ES-I3 (cell line): Measurements from ENCODE around the gene SLC8A1.

Experiments used
- H3K36me3 ChIP-seq: 2 replicates; pipeline ENCODE4 v1.6.1; 2013; ENCODE audit warnings: mild to moderate bottlenecking, low read length, control low read depth, moderate library complexity; ENCODE audit not compliant: insufficient read depth
- H3K4me1 ChIP-seq: 2 replicates; pipeline ENCODE4 v1.6.1; 2013; ENCODE audit warnings: mild to moderate bottlenecking, control low read depth, low read length; ENCODE audit not compliant: insufficient read depth
- H3K9ac ChIP-seq: 2 replicates; pipeline ENCODE4 v1.6.1; 2013; ENCODE audit warnings: low read depth, mild to moderate bottlenecking, low read length, moderate library complexity
- H3K9me3 ChIP-seq: 2 replicates; pipeline ENCODE4 v1.6.1; 2013; ENCODE audit warnings: mild to moderate bottlenecking, low read length, moderate library complexity; ENCODE audit not compliant: control insufficient read depth, insufficient read depth

The SLC8A1 gene

GRCh38 chr2:40474306-40474705 lies 22.4 kb upstream of the SLC8A1 start:
- H3K9ac ChIP-seq: no peak overlapping the region

GRCh38 chr2:40471866-40472265 lies 20.0 kb upstream of the SLC8A1 start:
- no peaks in the 10 kb centered on the region for H3K36me3 ChIP-seq
- no peaks in the 10 kb centered on the region for H3K4me1 ChIP-seq
- no peak overlapping the region for H3K9ac ChIP-seq
- no peaks in the 10 kb centered on the region for H3K9me3 ChIP-seq

More at GRCh38 chr2:40474306-40474705, 22.4 kb upstream of the SLC8A1 start:
- no peaks in the 10 kb centered on the region for H3K36me3 ChIP-seq
- no peaks in the 10 kb centered on the region for H3K4me1 ChIP-seq
- no peaks in the 10 kb centered on the region for H3K9me3 ChIP-seq

GRCh38 chr2:40470822-40471813 lies 19.2 kb upstream of the SLC8A1 start:
- Histone ChIP-seq H3K36me3 (no peaks in the 10 kb centered on the region), H3K4me1 (no peaks in the 10 kb centered on the region), H3K9me3 (no peaks in the 10 kb centered on the region), H3K9ac (no peak overlapping the region)

- H3K9me3 ChIP-seq: no peaks in the 10 kb centered on the region
- no peak overlapping the region for H3K9ac ChIP-seq
- H3K36me3 ChIP-seq: no peaks in the 10 kb centered on the region
- no peaks in the 10 kb centered on the region for H3K4me1 ChIP-seq
These were observed 15.2 kb upstream of the SLC8A1 start for GRCh38 chr2:40466935-40467572.

GRCh38 chr2:40466332-40466906 lies 14.5 kb upstream of the SLC8A1 start:
- no peaks in the 10 kb centered on the region for H3K9me3 ChIP-seq
- no peak overlapping the region for H3K9ac ChIP-seq
- no peaks in the 10 kb centered on the region for H3K36me3 ChIP-seq
- no peaks in the 10 kb centered on the region for H3K4me1 ChIP-seq

GRCh38 chr2:40463112-40463511 lies 11.2 kb upstream of the SLC8A1 start:
- Histone ChIP-seq H3K9ac (no peak overlapping the region), H3K9me3 (no peaks in the 10 kb centered on the region), H3K4me1 (no peaks in the 10 kb centered on the region), H3K36me3 (no peaks in the 10 kb centered on the region)

GRCh38 chr2:40458271-40458794 lies 6.4 kb upstream of the SLC8A1 start:
- Histone ChIP-seq H3K4me1 (no peaks in the 10 kb centered on the region), H3K36me3 (no peaks in the 10 kb centered on the region), H3K9me3 (no peaks in the 10 kb centered on the region), H3K9ac (no peak overlapping the region)

GRCh38 chr2:40457837-40458236 lies 5.9 kb upstream of the SLC8A1 start:
- Histone ChIP-seq H3K4me1 (no peaks in the 10 kb centered on the region), H3K9ac (no peak overlapping the region), H3K9me3 (no peaks in the 10 kb centered on the region), H3K36me3 (no peaks in the 10 kb centered on the region)

GRCh38 chr2:40457366-40457765 lies 5.5 kb upstream of the SLC8A1 start:
- Histone ChIP-seq H3K36me3 (no peaks in the 10 kb centered on the region), H3K9ac (no peak overlapping the region), H3K4me1 (no peaks in the 10 kb centered on the region), H3K9me3 (no peaks in the 10 kb centered on the region)

- H3K9ac ChIP-seq: no peak overlapping the region
- no peaks in the 10 kb centered on the region for H3K9me3 ChIP-seq
- H3K36me3 ChIP-seq: no peaks in the 10 kb centered on the region
- H3K4me1 ChIP-seq: no peaks in the 10 kb centered on the region
These were observed 5.0 kb upstream of the SLC8A1 start for GRCh38 chr2:40456926-40457325.

- Histone ChIP-seq H3K9me3 (no peaks in the 10 kb centered on the region), H3K4me1 (0 out of 2 replicates have a peak, but pooled peaks cover under 1% of the 10 kb centered on the region), H3K9ac (no peak overlapping the region), H3K36me3 (no peaks in the 10 kb centered on the region)
These were observed 3.8 kb upstream of the SLC8A1 start for GRCh38 chr2:40455661-40456060.

GRCh38 chr2:40454321-40454720 lies 2.4 kb upstream of the SLC8A1 start:
- no peak overlapping the region for H3K9ac ChIP-seq

GRCh38 chr2:40452786-40453185 lies 896 bp upstream of the SLC8A1 start:
- Histone ChIP-seq H3K4me1 (0 out of 2 replicates have a peak, but pooled peaks cover 4% of the 10 kb centered on the region), H3K9ac (peak overlapping the region; percentile 76; the same call in 1 of the 2 replicates), H3K36me3 (no peaks in the 10 kb centered on the region), H3K9me3 (no peaks in the 10 kb centered on the region)

More at GRCh38 chr2:40454321-40454720, 2.4 kb upstream of the SLC8A1 start:
- Histone ChIP-seq H3K9me3 (no peaks in the 10 kb centered on the region), H3K36me3 (no peaks in the 10 kb centered on the region), H3K4me1 (0 out of 2 replicates have a peak, but pooled peaks cover 4% of the 10 kb centered on the region)

- Histone ChIP-seq H3K36me3 (no peaks in the 10 kb centered on the region), H3K9ac (peak overlapping the region; percentile 76; the same call in 1 of the 2 replicates), H3K4me1 (0 out of 2 replicates have a peak, but pooled peaks cover 4% of the 10 kb centered on the region), H3K9me3 (no peaks in the 10 kb centered on the region)
These were observed 977 bp downstream of the SLC8A1 start for GRCh38 chr2:40450796-40451430.
